Liver (tissue), 3 donors: ENCODE measurements around the gene CCDC15.

ENCODE experiments used
- ATF3 ChIP-seq: IDR thresholded peaks from 2 replicates; pipeline ENCODE4 v1.6.1; 2016; ENCODE audit warnings: antibody characterized with exemption
- CTCF ChIP-seq: fragments of 150-350 bp; IDR thresholded peaks from 2 replicates; pipeline ENCODE4 v1.5.1; 2017; ENCODE audit warnings: improper control_type of control experiment, low read depth, low read length; ENCODE audit not compliant: missing input control
- HNF4G ChIP-seq: IDR thresholded peaks from 2 replicates; pipeline ENCODE4 v1.6.1; 2016; ENCODE audit warnings: antibody characterized with exemption
- JUND ChIP-seq, 2 donors: IDR thresholded peaks; 2 replicates each; pipeline ENCODE4 v1.6.1; 2016; ENCODE audit warnings: antibody characterized with exemption in 2 of 2
- NR2F2 ChIP-seq: IDR thresholded peaks from 2 replicates; pipeline ENCODE4 v1.6.1; 2016; ENCODE audit warnings: antibody characterized with exemption
- RAD21 ChIP-seq, 2 donors: IDR thresholded peaks; 2 replicates each; pipeline ENCODE4 v1.6.1; 2016; ENCODE audit warnings: antibody characterized with exemption in 2 of 2, mild to moderate bottlenecking in 2 of 2
- SP1 ChIP-seq: IDR thresholded peaks from 2 replicates; pipeline ENCODE4 v1.6.1; 2018; ENCODE audit warnings: antibody characterized with exemption, mild to moderate bottlenecking
- TAF1 ChIP-seq: conservative IDR thresholded peaks from 2 replicates; pipeline ENCODE4 v1.6.1; 2016; ENCODE audit warnings: antibody characterized with exemption, mild to moderate bottlenecking
- YY1 ChIP-seq: IDR thresholded peaks from 2 replicates; pipeline ENCODE4 v1.6.1; 2016; ENCODE audit warnings: antibody characterized with exemption, mild to moderate bottlenecking
- TF ChIP-seq, protein P1 (sequence below): IDR thresholded peaks from 2 replicates; pipeline ENCODE4 v1.6.1; 2016; ENCODE audit warnings: antibody characterized with exemption
- donor health status: healthy.
- donor health status: healthy.

DNA sequence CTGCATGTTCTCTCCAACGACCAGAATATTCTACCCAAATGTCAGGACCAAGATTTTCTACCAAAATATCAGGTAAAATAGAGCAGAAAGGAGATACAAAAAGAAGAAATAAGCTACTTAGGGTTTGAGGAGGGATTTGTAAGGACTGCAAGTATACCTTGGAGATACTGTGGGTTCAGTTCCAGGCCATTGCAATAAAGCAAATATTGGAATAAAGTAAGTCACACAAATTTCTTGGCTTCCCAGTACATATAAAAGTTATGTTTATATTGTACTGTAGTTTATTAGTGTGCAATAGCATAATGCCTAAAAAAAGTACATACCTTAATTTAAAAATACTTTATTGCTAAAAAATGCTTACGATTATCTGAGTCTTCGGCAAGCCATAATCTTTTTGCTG lies 34.1 kb downstream of the CCDC15 start:
- TF ChIP-seq YY1 (no peak), SP1 (no peak), TAF1 (no peak), CTCF (no peak), JUND (IDR thresholded peaks at IDR 0.05) (no peak), RAD21 (IDR thresholded peaks at IDR 0.05) (no peak), ATF3 (no peak), HNF4G (no peak), NR2F2 (no peak)
- TF ChIP-seq, protein P1, sequence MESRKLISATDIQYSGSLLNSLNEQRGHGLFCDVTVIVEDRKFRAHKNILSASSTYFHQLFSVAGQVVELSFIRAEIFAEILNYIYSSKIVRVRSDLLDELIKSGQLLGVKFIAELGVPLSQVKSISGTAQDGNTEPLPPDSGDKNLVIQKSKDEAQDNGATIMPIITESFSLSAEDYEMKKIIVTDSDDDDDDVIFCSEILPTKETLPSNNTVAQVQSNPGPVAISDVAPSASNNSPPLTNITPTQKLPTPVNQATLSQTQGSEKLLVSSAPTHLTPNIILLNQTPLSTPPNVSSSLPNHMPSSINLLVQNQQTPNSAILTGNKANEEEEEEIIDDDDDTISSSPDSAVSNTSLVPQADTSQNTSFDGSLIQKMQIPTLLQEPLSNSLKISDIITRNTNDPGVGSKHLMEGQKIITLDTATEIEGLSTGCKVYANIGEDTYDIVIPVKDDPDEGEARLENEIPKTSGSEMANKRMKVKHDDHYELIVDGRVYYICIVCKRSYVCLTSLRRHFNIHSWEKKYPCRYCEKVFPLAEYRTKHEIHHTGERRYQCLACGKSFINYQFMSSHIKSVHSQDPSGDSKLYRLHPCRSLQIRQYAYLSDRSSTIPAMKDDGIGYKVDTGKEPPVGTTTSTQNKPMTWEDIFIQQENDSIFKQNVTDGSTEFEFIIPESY: no peak
